ENCODE measurements around the gene DSN1.

- TF ChIP-seq CTCF (conservative IDR thresholded peaks at IDR 0.05 in 1 of 2, IDR thresholded peaks at IDR 0.05 in 1 of 2; ENCODE audit: low read depth in 1 of 2, low read length in 2 of 2) (no peak), EZH2 (IDR thresholded peaks at IDR 0.05; ENCODE audit: low read length, missing control alignments) (no peak)
Measured at GRCh38 chr20:36821964-36822437, 48.4 kb upstream of the DSN1 start.
